ENCODE measurements around the gene LAMC3.

LAMC3 gene

GRCh38 chr9:131094015-131094414, 85.0 kb downstream of the LAMC3 start:
- no peaks in the 10 kb centered on the region for H3K36me3 ChIP-seq (ENCODE audit: control insufficient read depth in 4 of 4, insufficient read depth in 4 of 4, low read length in 3 of 4)
- WGBS (ENCODE audit: insufficient coverage), result 86% methylated on average over 3 of the region's 5 CpGs
- H3K9me3 ChIP-seq (ENCODE audit: control extremely low read depth in 1 of 5, control insufficient read depth in 4 of 5, insufficient read depth in 2 of 5, low read depth in 1 of 5, low read length in 4 of 5), result no peaks in the 10 kb centered on the region
- H3K27me3 ChIP-seq (replicated peaks in 2 of 5; ENCODE audit: control insufficient read depth in 4 of 5, insufficient read depth in 5 of 5, low read length in 4 of 5), result peaks cover 0 to 17% (median 15%) of the 10 kb centered on the region in 5 experiments
- H3K27ac ChIP-seq (ENCODE audit: insufficient read depth in 1 of 2, low read depth in 1 of 2, low read length in 2 of 2, poor library complexity in 1 of 2, severe bottlenecking in 2 of 2), result no peak overlapping the region
- peaks cover 0 to 16% (median 14%) of the 10 kb centered on the region in 4 experiments for H3K4me1 ChIP-seq (ENCODE audit: control extremely low read depth in 1 of 4, control insufficient read depth in 4 of 4, insufficient read depth in 4 of 4, low read length in 3 of 4)
- no peak overlapping the region for H3K4me3 ChIP-seq (ENCODE audit: control insufficient read depth in 1 of 7, extremely low read depth in 1 of 7, insufficient read depth in 4 of 7, low read depth in 2 of 7, low read length in 6 of 7)
- DNase-seq, result no peak
- CTCF ChIA-PET, result interaction anchor here (0.7 to 1.4 kb wide), 3 partner anchors 16 to 76 kb away, joined by 3 read pairs; no protein-coding TSS in a partner anchor
- POLR2A ChIA-PET, result no interaction called here

GRCh38 chr9:131094622-131095021, 85.6 kb downstream of the LAMC3 start:
- POLR2A ChIA-PET, result interaction anchor here (0.6 kb wide), 1 partner anchor 121 kb away, joined by 3 read pairs; no protein-coding TSS in a partner anchor

GRCh38 chr9:131095666-131096268, 86.8 kb downstream of the LAMC3 start:
- peak overlapping the region; percentile 11 to 71 (median 52) for H3K4me3 ChIP-seq (ENCODE audit: control insufficient read depth in 1 of 7, extremely low read depth in 1 of 7, insufficient read depth in 4 of 7, low read depth in 2 of 7, low read length in 6 of 7)
- peaks cover 0 to 16% (median 14%) of the 10 kb centered on the region in 4 experiments for H3K4me1 ChIP-seq (ENCODE audit: control extremely low read depth in 1 of 4, control insufficient read depth in 4 of 4, insufficient read depth in 4 of 4, low read length in 3 of 4)
- H3K27me3 ChIP-seq (replicated peaks in 2 of 5; ENCODE audit: control insufficient read depth in 4 of 5, insufficient read depth in 5 of 5, low read length in 4 of 5), result peaks cover 0 to 17% (median 15%) of the 10 kb centered on the region in 5 experiments
- no peak for DNase-seq
- no peaks in the 10 kb centered on the region for H3K36me3 ChIP-seq (ENCODE audit: control insufficient read depth in 4 of 4, insufficient read depth in 4 of 4, low read length in 3 of 4)
- ChIA-PET POLR2A (no interaction called here), CTCF (interaction anchor here (1.0 to 1.4 kb wide), 2 partner anchors 10 to 12 kb away, joined by 3 to 5 read pairs; no protein-coding TSS in a partner anchor)
- no peak overlapping the region for H3K27ac ChIP-seq (ENCODE audit: insufficient read depth in 1 of 2, low read depth in 1 of 2, low read length in 2 of 2, poor library complexity in 1 of 2, severe bottlenecking in 2 of 2)
- 62% methylated on average over 10 of the region's 16 CpGs for WGBS (ENCODE audit: insufficient coverage)
- no peaks in the 10 kb centered on the region for H3K9me3 ChIP-seq (ENCODE audit: control extremely low read depth in 1 of 5, control insufficient read depth in 4 of 5, insufficient read depth in 2 of 5, low read depth in 1 of 5, low read length in 4 of 5)

More at GRCh38 chr9:131094622-131095021, 85.6 kb downstream of the LAMC3 start:
- H3K4me3 ChIP-seq (ENCODE audit: control insufficient read depth in 1 of 7, extremely low read depth in 1 of 7, insufficient read depth in 4 of 7, low read depth in 2 of 7, low read length in 6 of 7), result no peak overlapping the region
- DNase-seq, result no peak
- no peaks in the 10 kb centered on the region for H3K36me3 ChIP-seq (ENCODE audit: control insufficient read depth in 4 of 4, insufficient read depth in 4 of 4, low read length in 3 of 4)
- H3K9me3 ChIP-seq (ENCODE audit: control extremely low read depth in 1 of 5, control insufficient read depth in 4 of 5, insufficient read depth in 2 of 5, low read depth in 1 of 5, low read length in 4 of 5), result no peaks in the 10 kb centered on the region
- no peak overlapping the region for H3K27ac ChIP-seq (ENCODE audit: insufficient read depth in 1 of 2, low read depth in 1 of 2, low read length in 2 of 2, poor library complexity in 1 of 2, severe bottlenecking in 2 of 2)
- peaks cover 0 to 17% (median 15%) of the 10 kb centered on the region in 5 experiments for H3K27me3 ChIP-seq (replicated peaks in 2 of 5; ENCODE audit: control insufficient read depth in 4 of 5, insufficient read depth in 5 of 5, low read length in 4 of 5)
- 91% methylated on average over 11 of the region's 12 CpGs for WGBS (ENCODE audit: insufficient coverage)
- CTCF ChIA-PET, result interaction anchor here (0.9 to 1.4 kb wide), 4 partner anchors 11 to 77 kb away, joined by 3 to 5 read pairs (median 3); no protein-coding TSS in a partner anchor
- H3K4me1 ChIP-seq (ENCODE audit: control extremely low read depth in 1 of 4, control insufficient read depth in 4 of 4, insufficient read depth in 4 of 4, low read length in 3 of 4), result peaks cover 0 to 16% (median 14%) of the 10 kb centered on the region in 4 experiments

- peak; percentile 71 to 86 (median 85) for DNase-seq
- H3K4me3 ChIP-seq (ENCODE audit: control insufficient read depth in 1 of 7, extremely low read depth in 1 of 7, insufficient read depth in 4 of 7, low read depth in 2 of 7, low read length in 6 of 7), result peak within 1 kb of the TSS; percentile 36 to 78 (median 70)
- H3K27me3 ChIP-seq (replicated peaks in 2 of 5; ENCODE audit: control insufficient read depth in 4 of 5, insufficient read depth in 5 of 5, low read length in 4 of 5), result peaks cover 0 to 17% (median 15%) of the 10 kb centered on the region in 5 experiments
- WGBS (ENCODE audit: insufficient coverage), result under 1% methylated on average over 72 of the region's 99 CpGs
- no peaks in the 10 kb centered on the region for H3K36me3 ChIP-seq (ENCODE audit: control insufficient read depth in 4 of 4, insufficient read depth in 4 of 4, low read length in 3 of 4)
- H3K9me3 ChIP-seq (ENCODE audit: control extremely low read depth in 1 of 5, control insufficient read depth in 4 of 5, insufficient read depth in 2 of 5, low read depth in 1 of 5, low read length in 4 of 5), result no peaks in the 10 kb centered on the region
- ChIA-PET POLR2A (no interaction called here), CTCF (interaction anchor here (1.0 to 1.1 kb wide), 2 partner anchors 9 to 12 kb away, joined by 3 read pairs; no protein-coding TSS in a partner anchor)
- H3K27ac ChIP-seq (ENCODE audit: insufficient read depth in 1 of 2, low read depth in 1 of 2, low read length in 2 of 2, poor library complexity in 1 of 2, severe bottlenecking in 2 of 2), result no peak within 1 kb of the TSS
- H3K4me1 ChIP-seq (ENCODE audit: control extremely low read depth in 1 of 4, control insufficient read depth in 4 of 4, insufficient read depth in 4 of 4, low read length in 3 of 4), result peaks cover 0 to 16% (median 14%) of the 10 kb centered on the region in 4 experiments
These were observed 87.5 kb downstream of the LAMC3 start, which contains the start of gene AIF1L for GRCh38 chr9:131096269-131097125. AIF1L (plus strand) TSS chr9:131096531; CDS start chr9:131096630, 99 bp downstream.

DNA sequence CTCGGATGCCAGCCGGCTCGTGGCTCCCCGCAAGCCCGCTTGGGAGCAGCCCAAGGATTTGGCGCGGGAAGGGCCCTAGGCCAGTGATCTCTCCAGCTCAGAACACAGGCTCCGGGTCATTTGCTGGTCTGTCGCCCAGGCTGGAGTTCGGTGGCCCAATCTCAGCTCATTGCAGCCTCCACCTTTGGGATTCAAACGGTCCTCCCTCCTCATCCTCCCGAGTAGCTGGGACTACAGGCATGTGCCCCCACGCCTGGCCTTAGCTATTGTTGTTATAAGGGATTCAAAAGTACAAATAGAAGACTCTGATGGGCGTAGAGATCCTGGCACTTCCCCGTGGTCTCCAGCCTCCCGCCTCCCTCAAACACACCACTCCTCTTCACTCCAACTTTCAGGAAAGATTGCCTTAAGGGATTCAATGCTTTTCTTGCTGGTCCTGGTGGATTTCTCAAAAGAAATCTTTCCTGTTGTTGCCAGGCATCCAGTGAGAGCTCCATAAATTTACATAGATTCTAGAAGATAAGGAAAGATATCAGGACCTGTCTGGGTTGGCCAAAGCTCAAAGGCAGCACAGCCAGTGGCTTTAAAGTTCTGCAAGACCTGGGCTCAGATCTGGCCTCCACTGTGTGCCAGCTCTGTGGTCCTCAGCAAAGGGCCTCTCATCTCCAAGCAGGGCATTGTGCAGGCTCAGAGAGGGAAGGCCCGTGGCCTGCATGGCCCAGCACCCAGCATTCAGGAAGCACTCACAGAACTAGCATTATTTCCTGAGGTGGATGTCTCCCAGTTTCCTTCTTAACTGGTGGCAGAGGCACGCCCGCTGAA, 88.4 kb downstream of the LAMC3 start:
- Histone ChIP-seq H3K4me1 (ENCODE audit: control extremely low read depth in 1 of 4, control insufficient read depth in 4 of 4, insufficient read depth in 4 of 4, low read length in 3 of 4) (peaks cover 0 to 16% (median 14%) of the 10 kb centered on the region in 4 experiments), H3K9me3 (ENCODE audit: control extremely low read depth in 1 of 5, control insufficient read depth in 4 of 5, insufficient read depth in 2 of 5, low read depth in 1 of 5, low read length in 4 of 5) (no peaks in the 10 kb centered on the region), H3K27me3 (replicated peaks in 2 of 5; ENCODE audit: control insufficient read depth in 4 of 5, insufficient read depth in 5 of 5, low read length in 4 of 5) (peaks cover 0 to 17% (median 15%) of the 10 kb centered on the region in 5 experiments), H3K4me3 (ENCODE audit: control insufficient read depth in 1 of 7, extremely low read depth in 1 of 7, insufficient read depth in 4 of 7, low read depth in 2 of 7, low read length in 6 of 7) (peak overlapping the region in 6 of 7 experiments; percentile 36 to 78 (median 70)), H3K36me3 (ENCODE audit: control insufficient read depth in 4 of 4, insufficient read depth in 4 of 4, low read length in 3 of 4) (no peaks in the 10 kb centered on the region), H3K27ac (ENCODE audit: insufficient read depth in 1 of 2, low read depth in 1 of 2, low read length in 2 of 2, poor library complexity in 1 of 2, severe bottlenecking in 2 of 2) (no peak overlapping the region)
- ChIA-PET CTCF (interaction anchor here (1.0 to 1.1 kb wide), 2 partner anchors 10 to 15 kb away, joined by 3 to 4 read pairs; no protein-coding TSS in a partner anchor), POLR2A (no interaction called here)
- no peak for DNase-seq
- 53% methylated on average over 15 of the region's 19 CpGs for WGBS (ENCODE audit: insufficient coverage)

GRCh38 chr9:131097948-131098278, 88.9 kb downstream of the LAMC3 start:
- CTCF ChIA-PET, result interaction anchor here (1.0 kb wide), 1 partner anchor 14 kb away, joined by 4 read pairs; no protein-coding TSS in a partner anchor
- no peak for DNase-seq
- POLR2A ChIA-PET, result no interaction called here
- Histone ChIP-seq H3K4me1 (ENCODE audit: control extremely low read depth in 1 of 4, control insufficient read depth in 4 of 4, insufficient read depth in 4 of 4, low read length in 3 of 4) (peaks cover 0 to 16% (median 14%) of the 10 kb centered on the region in 4 experiments), H3K36me3 (ENCODE audit: control insufficient read depth in 4 of 4, insufficient read depth in 4 of 4, low read length in 3 of 4) (no peaks in the 10 kb centered on the region), H3K27ac (ENCODE audit: insufficient read depth in 1 of 2, low read depth in 1 of 2, low read length in 2 of 2, poor library complexity in 1 of 2, severe bottlenecking in 2 of 2) (no peak overlapping the region), H3K9me3 (ENCODE audit: control extremely low read depth in 1 of 5, control insufficient read depth in 4 of 5, insufficient read depth in 2 of 5, low read depth in 1 of 5, low read length in 4 of 5) (no peaks in the 10 kb centered on the region), H3K27me3 (replicated peaks in 2 of 5; ENCODE audit: control insufficient read depth in 4 of 5, insufficient read depth in 5 of 5, low read length in 4 of 5) (peaks cover 0 to 17% (median 15%) of the 10 kb centered on the region in 5 experiments), H3K4me3 (ENCODE audit: control insufficient read depth in 1 of 7, extremely low read depth in 1 of 7, insufficient read depth in 4 of 7, low read depth in 2 of 7, low read length in 6 of 7) (no peak overlapping the region)
- WGBS (ENCODE audit: insufficient coverage), result 95% methylated on average over 7 of the region's 8 CpGs

Data from common myeloid progenitor, CD34-positive (primary cell).